Stimulated activated CD4-positive, alpha-beta T cell treated with anti-CD3 and anti-CD28 coated beads, Interleukin-12 subunit alpha, Interleukin-12 subunit beta, amount 100 ng/mL, for 24 hours (primary cell): Measurements from ENCODE around the gene STRIP1.
A peak's percentile ranks its signal among the peaks of the same experiment; 100 is the strongest.

Experiments used
- DNase-seq, 2 experiments: peaks; one replicate each; pipeline ENCODE4 v3.0.0-alpha.2; 2020; ENCODE audit warnings: low read depth in 2 of 2

Gene STRIP1

GRCh38 chr1:110053552-110054428 is 19.4 kb downstream of the STRIP1 start:
- DNase-seq: peak; percentile 41 to 74

GRCh38 chr1:110055493-110056284 is 21.3 kb downstream of the STRIP1 start:
- no peak for DNase-seq

- DNase-seq: no peak
Measured at GRCh38 chr1:110056285-110056683, 21.9 kb downstream of the STRIP1 start.

- DNase-seq: no peak
Measured at GRCh38 chr1:110056776-110057175, 22.4 kb downstream of the STRIP1 start.

GRCh38 chr1:110057963-110058518 is 23.6 kb downstream of the STRIP1 start:
- DNase-seq: no peak

GRCh38 chr1:110058591-110058990 is 24.2 kb downstream of the STRIP1 start:
- DNase-seq: no peak

- DNase-seq: no peak
Measured at GRCh38 chr1:110059133-110059863, 24.9 kb downstream of the STRIP1 start.

- DNase-seq: peak; percentile 53 to 64
Measured at GRCh38 chr1:110060034-110060661, 25.7 kb downstream of the STRIP1 start.

GRCh38 chr1:110060662-110061060 is 26.2 kb downstream of the STRIP1 start:
- DNase-seq: no peak

GRCh38 chr1:110061341-110061740 is 26.9 kb downstream of the STRIP1 start:
- DNase-seq: no peak

- no peak for DNase-seq
Measured at GRCh38 chr1:110062612-110063011, 28.2 kb downstream of the STRIP1 start.

GRCh38 chr1:110063781-110064180 is 29.4 kb downstream of the STRIP1 start:
- no peak for DNase-seq

GRCh38 chr1:110064576-110065337 is 30.3 kb downstream of the STRIP1 start:
- DNase-seq: no peak

GRCh38 chr1:110065841-110066240 is 31.4 kb downstream of the STRIP1 start:
- DNase-seq: no peak

- DNase-seq: no peak
Measured at GRCh38 chr1:110067479-110067892, 33.1 kb downstream of the STRIP1 start.

GRCh38 chr1:110067893-110068645 is 33.6 kb downstream of the STRIP1 start:
- no peak for DNase-seq

GRCh38 chr1:110068646-110069403 is 34.4 kb downstream of the STRIP1 start:
- no peak for DNase-seq

GRCh38 chr1:110069404-110070281 is 35.2 kb downstream of the STRIP1 start:
- DNase-seq: no peak
